GM23248 (cell line): ENCODE data around the gene OR2A14. TPM values are rescaled to one million over a fixed set of nuclear protein-coding genes. Genes with fewer than 3 reads are reported as not detected.

Source experiments
- DNase-seq: peaks from one replicate; pipeline ENCODE4 v3.0.0-alpha.2; 2015
- H2AFZ ChIP-seq: fragments of 200-600 bp; sonication (generic); 2 replicates; pipeline ENCODE4 v1.6.1; 2016; ENCODE audit warnings: antibody characterized with exemption
- H3F3A ChIP-seq: fragments of 200-600 bp; sonication (generic); 2 replicates; pipeline ENCODE4 v1.6.1; 2016; ENCODE audit warnings: mild to moderate bottlenecking, antibody characterized with exemption, mixed run types; ENCODE audit not compliant: insufficient read depth
- H3K27ac ChIP-seq: fragments of 200-600 bp; sonication (generic); 2 replicates; pipeline ENCODE4 v1.5.1; 2016; ENCODE audit warnings: mild to moderate bottlenecking
- H3K27me3 ChIP-seq: fragments of 200-600 bp; sonication (generic); replicated peaks from 2 replicates; pipeline ENCODE4 v1.6.1; 2016; ENCODE audit warnings: mild to moderate bottlenecking; ENCODE audit not compliant: insufficient read depth
- H3K36me3 ChIP-seq: fragments of 200-600 bp; sonication (generic); 2 replicates; pipeline ENCODE4 v1.6.1; 2016; ENCODE audit warnings: low read depth, mild to moderate bottlenecking
- H3K4me1 ChIP-seq: fragments of 200-600 bp; sonication (generic); 2 replicates; pipeline ENCODE4 v1.6.1; 2016; ENCODE audit warnings: mild to moderate bottlenecking; ENCODE audit not compliant: insufficient read depth
- H3K4me2 ChIP-seq: fragments of 200-600 bp; sonication (generic); one replicate; pipeline ENCODE4 v1.6.1; 2016; ENCODE audit warnings: mild to moderate bottlenecking; ENCODE audit not compliant: unreplicated experiment
- H3K4me3 ChIP-seq: fragments of 200-600 bp; sonication (generic); 2 replicates; pipeline ENCODE4 v1.5.1; 2016; ENCODE audit warnings: mild to moderate bottlenecking
- H3K79me2 ChIP-seq: fragments of 200-600 bp; sonication (generic); 2 replicates; pipeline ENCODE4 v1.6.1; 2016; ENCODE audit warnings: mild to moderate bottlenecking; ENCODE audit not compliant: insufficient read depth
- H3K9ac ChIP-seq: fragments of 200-600 bp; sonication (generic); 2 replicates; pipeline ENCODE4 v1.6.1; 2016; ENCODE audit warnings: mild to moderate bottlenecking
- H3K9me2 ChIP-seq: fragments of 200-600 bp; sonication (generic); 2 replicates; pipeline ENCODE4 v1.6.1; 2016; ENCODE audit warnings: mixed run types, mild to moderate bottlenecking, moderate library complexity; ENCODE audit not compliant: insufficient read depth
- H3K9me3 ChIP-seq: fragments of 200-600 bp; sonication (generic); one replicate; pipeline ENCODE4 v1.6.1; 2017; ENCODE audit warnings: low read depth
- H4K20me1 ChIP-seq: fragments of 200-600 bp; sonication (generic); 2 replicates; pipeline ENCODE4 v1.6.0; 2016; ENCODE audit not compliant: insufficient read depth
- EZH2 ChIP-seq: fragments of 200-600 bp; sonication (generic); IDR thresholded peaks from 2 replicates; pipeline ENCODE4 v1.6.1; 2018; ENCODE audit warnings: antibody characterized with exemption, mild to moderate bottlenecking; ENCODE audit not compliant: insufficient read depth, poor library complexity, severe bottlenecking
- EZH2phosphoT487 ChIP-seq: fragments of 200-600 bp; sonication (generic); IDR thresholded peaks from 2 replicates; pipeline ENCODE4 v1.6.1; 2018; ENCODE audit warnings: antibody characterized with exemption, moderate library complexity, mild to moderate bottlenecking, low read depth; ENCODE audit not compliant: insufficient read depth
- WGBS, 2 experiments: methylation state at CpG; one replicate each; pipeline ENCODE4 v1.1.6; 2015 to 2017; ENCODE audit warnings: low lambda C conversion rate in 2 of 2, low coverage in 1 of 2; ENCODE audit errors: missing lambda C conversion rate in 2 of 2; 5-methylcytosine and 5-hydroxymethylcytosine counted together
- in situ Hi-C: fragments of 300-500 bp; cut with MboI; formaldehyde crosslinking; loops from 2 replicates; pipeline ENCODE4 v1.15.0; 2020
- polyA plus RNA-seq: library from polyadenylated mRNA; unstranded; fragments of >200 nt; fragmentation: Nextera tagmentation; extraction: Ambion mirVana; gene quantifications from 2 replicates; pipeline ENCODE4 v1.2.1, GENCODE V29; 2016
- total RNA-seq: library from RNA; depleted of rRNA; stranded (reverse); fragments of >200 nt; shearing (Covaris generic); gene quantifications from 2 replicates; pipeline ENCODE4 v1.2.3, GENCODE V29; 2014

OR2A14 gene
- total and polyA plus RNA-seq, 2 experiments from 2014 or later, result not detected

GRCh38 chr7:144109283-144109682 is 13.7 kb upstream of the OR2A14 start, which contains the start of gene OR2A2:
OR2A2 (plus strand) TSS chr7:144109583; CDS start chr7:144109583, 0 bp downstream.
- no peak within 1 kb of the TSS for H3K4me3 ChIP-seq
- H3F3A ChIP-seq, result no peaks in the 10 kb centered on the region
- no peak within 1 kb of the TSS for H3K4me2 ChIP-seq
- no peaks in the 10 kb centered on the region for H3K9me3 ChIP-seq
- H3K4me1 ChIP-seq, result no peaks in the 10 kb centered on the region
- H3K27me3 ChIP-seq, result no peaks in the 10 kb centered on the region
- in situ Hi-C loops, result no loop called here
- H2AFZ ChIP-seq, result no peak within 1 kb of the TSS
- WGBS, 2 experiments, result 59 to 69% methylated on average over 2 of the region's 2 CpGs
- H3K9ac ChIP-seq, result no peak within 1 kb of the TSS
- no peak for DNase-seq
- no peak within 1 kb of the TSS for H3K27ac ChIP-seq
- no peaks in the 10 kb centered on the region for H3K9me2 ChIP-seq
- TF ChIP-seq EZH2, result no peak
- TF ChIP-seq EZH2phosphoT487, result no peak
- H3K79me2 ChIP-seq, result no peaks in the 10 kb centered on the region
- no peaks in the 10 kb centered on the region for H4K20me1 ChIP-seq
- no peaks in the 10 kb centered on the region for H3K36me3 ChIP-seq

- TF ChIP-seq EZH2phosphoT487 (no peak), EZH2 (no peak)
- Histone ChIP-seq H3K4me2 (no peak overlapping the region), H4K20me1 (no peaks in the 10 kb centered on the region), H2AFZ (no peak overlapping the region), H3F3A (no peaks in the 10 kb centered on the region), H3K9me2 (no peaks in the 10 kb centered on the region), H3K79me2 (no peaks in the 10 kb centered on the region), H3K4me1 (no peaks in the 10 kb centered on the region), H3K36me3 (no peaks in the 10 kb centered on the region), H3K9ac (no peak overlapping the region), H3K27me3 (no peaks in the 10 kb centered on the region), H3K27ac (no peak overlapping the region), H3K9me3 (no peaks in the 10 kb centered on the region), H3K4me3 (no peak overlapping the region)
- in situ Hi-C loops, result no loop called here
- DNase-seq, result no peak
- 41 to 46% methylated on average over 5 of the region's 5 CpGs for WGBS, 2 experiments
Observed at GRCh38 chr7:144110272-144110671, 12.7 kb upstream of the OR2A14 start.

- H3F3A ChIP-seq, result no peaks in the 10 kb centered on the region
- no peaks in the 10 kb centered on the region for H3K9me2 ChIP-seq
- H3K27me3 ChIP-seq, result no peaks in the 10 kb centered on the region
- H2AFZ ChIP-seq, result no peak overlapping the region
- no peaks in the 10 kb centered on the region for H4K20me1 ChIP-seq
- H3K4me3 ChIP-seq, result no peak overlapping the region
- no peak overlapping the region for H3K4me2 ChIP-seq
- no peak overlapping the region for H3K27ac ChIP-seq
- H3K4me1 ChIP-seq, result no peaks in the 10 kb centered on the region
- H3K9ac ChIP-seq, result no peak overlapping the region
- H3K79me2 ChIP-seq, result no peaks in the 10 kb centered on the region
- DNase-seq, result no peak
- in situ Hi-C loops, result no loop called here
- no peaks in the 10 kb centered on the region for H3K9me3 ChIP-seq
- H3K36me3 ChIP-seq, result no peaks in the 10 kb centered on the region
- TF ChIP-seq EZH2phosphoT487 (no peak), EZH2 (no peak)
- 0% methylated on average over 1 of the region's 1 CpG for WGBS, 2 experiments
Observed at GRCh38 chr7:144113651-144114050, 9.3 kb upstream of the OR2A14 start.

- H3K4me1 ChIP-seq, result no peaks in the 10 kb centered on the region
- no peak overlapping the region for H3K4me3 ChIP-seq
- H3K79me2 ChIP-seq, result no peaks in the 10 kb centered on the region
- H3K27me3 ChIP-seq, result no peaks in the 10 kb centered on the region; the same call in 1 of the 2 replicates
- no peak overlapping the region for H3K27ac ChIP-seq
- H3K36me3 ChIP-seq, result no peaks in the 10 kb centered on the region
- in situ Hi-C loops, result no loop called here
- H3K4me2 ChIP-seq, result no peak overlapping the region
- no peaks in the 10 kb centered on the region for H4K20me1 ChIP-seq
- H2AFZ ChIP-seq, result no peak overlapping the region
- no peak for DNase-seq
- TF ChIP-seq EZH2phosphoT487 (no peak), EZH2 (no peak)
- no peaks in the 10 kb centered on the region for H3F3A ChIP-seq
- no peaks in the 10 kb centered on the region for H3K9me3 ChIP-seq
- WGBS, 2 experiments, result 42 to 46% methylated on average over 8 of the region's 8 CpGs
- no peaks in the 10 kb centered on the region for H3K9me2 ChIP-seq
- no peak overlapping the region for H3K9ac ChIP-seq
Observed at GRCh38 chr7:144118341-144118740, 4.6 kb upstream of the OR2A14 start.
